Neural cell (in vitro differentiated cells): ENCODE data around the gene USP26.
"Not testable (repeated sequence)": the region's sequence is repeated elsewhere in the genome, so short reads cannot be mapped to it uniquely, and the experiment has no call there.

Experiments
- EP300 ChIP-seq: fragments of 450-650 bp; conservative IDR thresholded peaks from 2 replicates; pipeline ENCODE4 v1.6.1; 2014; ENCODE audit warnings: antibody characterized with exemption, mild to moderate bottlenecking, moderate library complexity; ENCODE audit not compliant: poor library complexity, severe bottlenecking
- EZH2 ChIP-seq: fragments of 200-600, 300-800 bp; shearing (Covaris generic), sonication (generic); IDR thresholded peaks from 2 replicates; pipeline ENCODE4 v1.6.1; 2014; ENCODE audit warnings: antibody characterized with exemption, low read length, borderline replicate concordance, mild to moderate bottlenecking; ENCODE audit not compliant: insufficient read depth, poor library complexity, severe bottlenecking
- POLR2AphosphoS5 ChIP-seq: IDR thresholded peaks from 2 replicates; pipeline ENCODE4 v1.6.1; 2012
- RAD21 ChIP-seq: fragments of 450-650 bp; conservative IDR thresholded peaks from 2 replicates; pipeline ENCODE4 v1.6.1; 2014; ENCODE audit warnings: antibody characterized with exemption, mild to moderate bottlenecking, moderate library complexity
- SMC3 ChIP-seq: fragments of 450-650 bp; conservative IDR thresholded peaks from 2 replicates; pipeline ENCODE4 v1.6.1; 2014; ENCODE audit warnings: antibody characterized with exemption, mild to moderate bottlenecking, moderate library complexity; ENCODE audit not compliant: poor library complexity
- TAF1 ChIP-seq: IDR thresholded peaks from 2 replicates; pipeline ENCODE4 v1.6.1; 2012; ENCODE audit warnings: low read depth
- TF ChIP-seq, protein P1 (sequence below): fragments of 450-650 bp; IDR thresholded peaks from 2 replicates; pipeline ENCODE4 v1.5.1; 2014; ENCODE audit warnings: antibody characterized with exemption, mild to moderate bottlenecking, moderate library complexity; ENCODE audit not compliant: poor library complexity, severe bottlenecking
- TF ChIP-seq, protein P2 (sequence below): IDR thresholded peaks from 2 replicates; pipeline ENCODE4 v1.6.1; 2012; ENCODE audit warnings: borderline replicate concordance

DNA sequence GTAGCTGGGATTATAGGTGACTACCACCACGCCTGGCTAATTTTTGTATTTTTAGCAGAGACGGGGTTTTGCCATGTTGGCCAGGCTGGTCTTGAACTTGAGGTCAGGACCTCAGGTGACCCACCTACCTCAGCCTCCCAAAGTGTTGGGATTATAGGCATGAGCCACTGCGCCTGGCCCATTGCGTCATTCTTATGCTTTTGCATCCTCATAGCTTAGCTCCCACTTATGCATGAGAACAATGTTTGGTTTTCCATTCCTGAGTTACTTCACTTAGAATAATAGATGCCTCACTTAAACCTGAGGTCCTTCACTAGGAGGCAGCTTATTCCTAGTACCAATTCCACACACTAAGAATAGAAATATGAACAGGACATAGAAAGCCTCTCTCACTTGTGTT is 11.9 kb downstream of the USP26 start:
- not testable (repeated sequence) for TF ChIP-seq POLR2AphosphoS5, EZH2, SMC3, EP300, TAF1, RAD21
- TF ChIP-seq, protein P1, sequence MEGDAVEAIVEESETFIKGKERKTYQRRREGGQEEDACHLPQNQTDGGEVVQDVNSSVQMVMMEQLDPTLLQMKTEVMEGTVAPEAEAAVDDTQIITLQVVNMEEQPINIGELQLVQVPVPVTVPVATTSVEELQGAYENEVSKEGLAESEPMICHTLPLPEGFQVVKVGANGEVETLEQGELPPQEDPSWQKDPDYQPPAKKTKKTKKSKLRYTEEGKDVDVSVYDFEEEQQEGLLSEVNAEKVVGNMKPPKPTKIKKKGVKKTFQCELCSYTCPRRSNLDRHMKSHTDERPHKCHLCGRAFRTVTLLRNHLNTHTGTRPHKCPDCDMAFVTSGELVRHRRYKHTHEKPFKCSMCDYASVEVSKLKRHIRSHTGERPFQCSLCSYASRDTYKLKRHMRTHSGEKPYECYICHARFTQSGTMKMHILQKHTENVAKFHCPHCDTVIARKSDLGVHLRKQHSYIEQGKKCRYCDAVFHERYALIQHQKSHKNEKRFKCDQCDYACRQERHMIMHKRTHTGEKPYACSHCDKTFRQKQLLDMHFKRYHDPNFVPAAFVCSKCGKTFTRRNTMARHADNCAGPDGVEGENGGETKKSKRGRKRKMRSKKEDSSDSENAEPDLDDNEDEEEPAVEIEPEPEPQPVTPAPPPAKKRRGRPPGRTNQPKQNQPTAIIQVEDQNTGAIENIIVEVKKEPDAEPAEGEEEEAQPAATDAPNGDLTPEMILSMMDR = not testable (repeated sequence)
- TF ChIP-seq, protein P2, sequence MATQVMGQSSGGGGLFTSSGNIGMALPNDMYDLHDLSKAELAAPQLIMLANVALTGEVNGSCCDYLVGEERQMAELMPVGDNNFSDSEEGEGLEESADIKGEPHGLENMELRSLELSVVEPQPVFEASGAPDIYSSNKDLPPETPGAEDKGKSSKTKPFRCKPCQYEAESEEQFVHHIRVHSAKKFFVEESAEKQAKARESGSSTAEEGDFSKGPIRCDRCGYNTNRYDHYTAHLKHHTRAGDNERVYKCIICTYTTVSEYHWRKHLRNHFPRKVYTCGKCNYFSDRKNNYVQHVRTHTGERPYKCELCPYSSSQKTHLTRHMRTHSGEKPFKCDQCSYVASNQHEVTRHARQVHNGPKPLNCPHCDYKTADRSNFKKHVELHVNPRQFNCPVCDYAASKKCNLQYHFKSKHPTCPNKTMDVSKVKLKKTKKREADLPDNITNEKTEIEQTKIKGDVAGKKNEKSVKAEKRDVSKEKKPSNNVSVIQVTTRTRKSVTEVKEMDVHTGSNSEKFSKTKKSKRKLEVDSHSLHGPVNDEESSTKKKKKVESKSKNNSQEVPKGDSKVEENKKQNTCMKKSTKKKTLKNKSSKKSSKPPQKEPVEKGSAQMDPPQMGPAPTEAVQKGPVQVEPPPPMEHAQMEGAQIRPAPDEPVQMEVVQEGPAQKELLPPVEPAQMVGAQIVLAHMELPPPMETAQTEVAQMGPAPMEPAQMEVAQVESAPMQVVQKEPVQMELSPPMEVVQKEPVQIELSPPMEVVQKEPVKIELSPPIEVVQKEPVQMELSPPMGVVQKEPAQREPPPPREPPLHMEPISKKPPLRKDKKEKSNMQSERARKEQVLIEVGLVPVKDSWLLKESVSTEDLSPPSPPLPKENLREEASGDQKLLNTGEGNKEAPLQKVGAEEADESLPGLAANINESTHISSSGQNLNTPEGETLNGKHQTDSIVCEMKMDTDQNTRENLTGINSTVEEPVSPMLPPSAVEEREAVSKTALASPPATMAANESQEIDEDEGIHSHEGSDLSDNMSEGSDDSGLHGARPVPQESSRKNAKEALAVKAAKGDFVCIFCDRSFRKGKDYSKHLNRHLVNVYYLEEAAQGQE = not testable (repeated sequence)
